SH-SY5Y (cell line): ENCODE data around the gene TMEM44.

Source experiments
- GATA2 ChIP-seq: IDR thresholded peaks from 2 replicates; pipeline ENCODE4 v1.6.1; 2011; ENCODE audit warnings: mild to moderate bottlenecking, low read depth, low read length
- GATA3 ChIP-seq: IDR thresholded peaks from 2 replicates; pipeline ENCODE4 v1.6.1; 2011; ENCODE audit warnings: low read depth, mild to moderate bottlenecking, low read length, moderate library complexity

DNA sequence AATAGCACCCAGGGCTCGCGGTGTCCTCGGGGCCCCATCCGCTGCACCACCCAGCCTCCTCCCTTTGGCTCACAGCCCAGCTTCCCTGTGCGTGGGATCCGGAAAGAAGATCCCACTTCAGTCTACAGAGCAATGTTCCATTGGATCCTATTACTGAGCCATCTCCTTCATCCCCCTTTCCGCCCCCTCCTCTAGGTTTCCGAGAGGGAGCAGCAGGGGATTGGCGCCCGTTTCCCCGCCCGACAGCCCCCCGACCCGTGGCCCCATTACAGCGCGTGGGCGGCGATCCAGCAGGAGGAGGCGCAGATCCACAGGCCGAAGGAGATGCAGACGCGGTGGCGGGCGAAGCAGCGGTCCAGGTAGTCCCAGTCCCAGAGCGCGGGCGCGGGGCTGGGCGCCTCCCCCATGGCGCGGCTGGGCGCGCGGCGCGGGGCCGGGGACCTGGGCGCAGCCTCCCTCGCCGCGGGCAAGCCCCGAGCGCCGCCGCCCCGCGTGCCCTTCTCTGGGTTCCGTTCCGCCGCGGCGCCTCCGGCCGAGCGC lies 340 bp downstream of the TMEM44 start:
- no peak for TF ChIP-seq GATA2
- no peak for TF ChIP-seq GATA3
